Activated CD4-positive, alpha-beta memory T cell treated with anti-CD3 and anti-CD28 coated beads for 36 hours (primary cell): ENCODE results near the gene NEK6. TPM values are rescaled to one million over a fixed set of nuclear protein-coding genes. Genes with fewer than 3 reads are reported as not detected.
A peak's percentile ranks its signal among the peaks of the same experiment; 100 is the strongest.

Experiments
- CTCF ChIA-PET: fragments of 350-600 bp; sonication (Branson Sonifier 250); formaldehyde crosslinking; loops from one replicate; lab custom pipeline; 2021; ENCODE audit warnings: antibody characterized with exemption, inconsistent platforms; lab: Charles Lee
- POLR2A ChIA-PET: fragments of 350-600 bp; sonication (Branson Sonifier 250); formaldehyde crosslinking; loops from one replicate; lab custom pipeline; 2021; ENCODE audit warnings: antibody characterized with exemption; lab: Charles Lee
- DNase-seq: peaks from one replicate; pipeline ENCODE4 v3.0.0-alpha.2; 2020
- H3K27ac Mint-ChIP-seq: one replicate; pipeline ENCODE4 v1.8.0; 2021; ENCODE audit warnings: mixed read lengths
- H3K27me3 Mint-ChIP-seq: one replicate; pipeline ENCODE4 v1.8.0; 2021; ENCODE audit warnings: mixed read lengths
- H3K36me3 Mint-ChIP-seq: one replicate; pipeline ENCODE4 v1.8.0; 2021; ENCODE audit warnings: mixed read lengths
- H3K4me1 Mint-ChIP-seq: one replicate; pipeline ENCODE4 v1.8.0; 2021; ENCODE audit warnings: low read depth, mixed read lengths
- H3K4me3 Mint-ChIP-seq: one replicate; pipeline ENCODE4 v1.8.0; 2021; ENCODE audit warnings: mild to moderate bottlenecking, mixed read lengths
- H3K9me3 Mint-ChIP-seq: one replicate; pipeline ENCODE4 v1.8.0; 2021; ENCODE audit warnings: mixed read lengths
- intact Hi-C: fragments of 100-400 bp; cut with micrococcal nuclease; formaldehyde crosslinking; loops from one replicate; pipeline ENCODE4 v1.15.1; 2023
- total RNA-seq, 2 experiments: library from RNA; stranded (reverse); gene quantifications; one replicate each; pipeline ENCODE4 v1.2.3, GENCODE V29; 2021

The NEK6 gene
- total RNA-seq, 2 experiments from 2014 or later = 16.1 to 18.8 TPM

DNA sequence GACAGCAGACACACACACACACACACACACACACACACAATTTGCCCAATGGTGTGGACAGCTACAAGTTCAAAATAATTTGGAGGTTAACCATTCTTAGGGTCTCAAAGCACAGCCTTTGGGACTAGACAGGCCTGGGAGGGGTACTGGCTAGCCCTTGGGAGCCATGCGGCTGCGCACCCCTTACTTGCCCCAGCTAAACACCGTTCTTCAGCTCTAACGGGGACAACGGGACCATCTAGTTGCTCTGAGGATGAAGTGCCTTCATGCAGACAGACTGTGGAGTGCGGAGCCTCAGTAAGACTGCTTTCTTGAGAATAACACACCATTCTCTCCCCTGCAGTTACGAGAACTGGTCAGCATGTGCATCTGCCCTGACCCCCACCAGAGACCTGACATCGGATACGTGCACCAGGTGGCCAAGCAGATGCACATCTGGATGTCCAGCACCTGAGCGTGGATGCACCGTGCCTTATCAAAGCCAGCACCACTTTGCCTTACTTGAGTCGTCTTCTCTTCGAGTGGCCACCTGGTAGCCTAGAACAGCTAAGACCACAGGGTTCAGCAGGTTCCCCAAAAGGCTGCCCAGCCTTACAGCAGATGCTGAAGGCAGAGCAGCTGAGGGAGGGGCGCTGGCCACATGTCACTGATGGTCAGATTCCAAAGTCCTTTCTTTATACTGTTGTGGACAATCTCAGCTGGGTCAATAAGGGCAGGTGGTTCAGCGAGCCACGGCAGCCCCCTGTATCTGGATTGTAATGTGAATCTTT is 92.9 kb downstream of the NEK6 start:
- POLR2A ChIA-PET = no interaction called here
- Mint-ChIP-seq H3K27me3 (no peaks in the 10 kb centered on the region), H3K36me3 (peaks cover 28% of the 10 kb centered on the region), H3K4me1 (no peaks in the 10 kb centered on the region), H3K4me3 (no peak overlapping the region), H3K27ac (no peak overlapping the region), H3K9me3 (no peaks in the 10 kb centered on the region)
- no peak for DNase-seq
- intact Hi-C loops = no loop called here
- CTCF ChIA-PET = interaction anchor here (0.7 to 1.3 kb wide), 2 partner anchors 224 to 227 kb away, joined by 4 to 9 read pairs; no protein-coding TSS in a partner anchor

DNA sequence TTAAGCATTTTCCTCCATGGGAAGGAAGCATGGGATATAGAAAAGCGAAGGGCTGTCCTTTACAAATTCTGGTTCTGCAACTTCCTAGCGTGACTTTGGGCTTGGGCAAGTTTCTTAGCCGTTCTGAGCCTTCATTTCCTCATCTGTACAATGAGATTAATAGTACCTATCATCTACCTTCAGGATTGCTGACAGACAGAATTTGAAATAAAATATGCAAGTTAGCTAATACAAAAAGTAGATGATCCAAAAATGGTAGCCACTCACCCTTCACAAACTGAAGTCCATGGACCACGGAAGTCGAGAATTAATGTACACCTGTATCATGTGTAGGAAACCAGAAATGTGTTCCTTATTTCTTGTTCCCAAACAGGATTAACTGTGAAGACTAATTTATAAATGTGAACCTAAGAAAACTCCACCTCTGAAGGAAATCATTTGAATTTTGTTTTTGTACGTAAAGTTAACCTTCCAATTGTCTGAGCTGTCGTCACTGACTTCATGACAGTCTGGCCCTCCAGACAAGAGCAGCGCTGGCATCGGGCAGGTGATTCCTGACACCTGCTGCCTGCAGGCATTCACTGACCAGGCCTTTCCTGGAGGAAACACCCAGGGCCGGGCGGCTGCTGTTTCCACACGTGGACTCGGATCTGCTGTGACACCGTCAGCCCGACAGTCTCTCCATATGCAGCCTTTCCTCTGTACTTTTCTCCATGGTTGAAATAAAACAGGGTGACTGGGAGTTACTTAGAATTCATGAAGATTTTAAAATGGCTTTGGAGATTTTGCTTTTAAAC is 94.1 kb downstream of the NEK6 start:
- POLR2A ChIA-PET = no interaction called here
- CTCF ChIA-PET = interaction anchor here (1.1 kb wide), 1 partner anchor 256 kb away, joined by 3 read pairs; no protein-coding TSS in a partner anchor
- Mint-ChIP-seq H3K27ac (no peak overlapping the region), H3K9me3 (no peaks in the 10 kb centered on the region), H3K27me3 (no peaks in the 10 kb centered on the region), H3K36me3 (peaks cover 28% of the 10 kb centered on the region), H3K4me1 (peaks cover 2% of the 10 kb centered on the region), H3K4me3 (no peak overlapping the region)
- DNase-seq = no peak
- intact Hi-C loops = no loop called here

GRCh38 chr9:124352616-124353015 is 94.9 kb downstream of the NEK6 start:
- H3K4me3 Mint-ChIP-seq = no peak overlapping the region

DNA sequence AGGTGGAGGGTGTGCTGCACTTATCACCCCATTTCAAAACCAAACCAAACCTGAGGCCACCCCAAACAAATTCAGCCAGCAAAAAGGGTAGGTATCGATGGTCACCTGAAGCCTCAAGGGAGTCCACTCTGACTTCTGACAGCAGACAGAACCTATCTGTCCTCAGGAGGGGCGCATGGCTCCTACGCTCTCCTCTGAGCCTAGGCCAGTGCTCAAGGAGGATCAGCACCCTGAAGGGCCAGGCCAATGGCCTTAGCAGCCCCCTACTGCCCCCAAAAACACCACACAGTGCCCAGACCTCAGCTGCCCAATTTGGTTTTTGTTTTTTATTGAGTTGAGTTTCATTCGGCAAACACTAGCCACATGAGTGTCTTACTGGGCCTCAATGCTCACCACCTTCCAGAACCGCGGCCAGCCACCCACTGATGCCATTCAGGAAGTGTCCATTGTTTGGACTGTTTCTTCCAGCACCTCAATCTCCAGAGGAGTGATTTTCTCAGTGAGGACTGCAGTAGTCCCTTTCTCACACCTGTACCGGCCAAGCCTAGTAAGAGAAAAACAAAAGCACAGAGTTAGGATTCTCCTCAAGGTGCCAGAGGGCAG is 95.5 kb downstream of the NEK6 start:
- ChIA-PET CTCF (interaction anchor here (1.1 kb wide), 1 partner anchor 258 kb away, joined by 3 read pairs; no protein-coding TSS in a partner anchor), POLR2A (no interaction called here)
- Mint-ChIP-seq H3K27ac (no peak overlapping the region), H3K9me3 (no peaks in the 10 kb centered on the region), H3K4me3 (no peak overlapping the region), H3K27me3 (no peaks in the 10 kb centered on the region), H3K4me1 (peaks cover 16% of the 10 kb centered on the region), H3K36me3 (peaks cover 28% of the 10 kb centered on the region)
- intact Hi-C loops = no loop called here
- DNase-seq = no peak

More at GRCh38 chr9:124352616-124353015, 94.9 kb downstream of the NEK6 start:
- H3K27me3 Mint-ChIP-seq = no peaks in the 10 kb centered on the region
- ChIA-PET CTCF (interaction anchor here (1.1 kb wide), 1 partner anchor 257 kb away, joined by 3 read pairs; no protein-coding TSS in a partner anchor), POLR2A (no interaction called here)
- H3K36me3 Mint-ChIP-seq = peaks cover 28% of the 10 kb centered on the region
- intact Hi-C loops = no loop called here
- peaks cover 10% of the 10 kb centered on the region for H3K4me1 Mint-ChIP-seq
- DNase-seq = no peak
- no peak overlapping the region for H3K27ac Mint-ChIP-seq
- H3K9me3 Mint-ChIP-seq = no peaks in the 10 kb centered on the region

DNA sequence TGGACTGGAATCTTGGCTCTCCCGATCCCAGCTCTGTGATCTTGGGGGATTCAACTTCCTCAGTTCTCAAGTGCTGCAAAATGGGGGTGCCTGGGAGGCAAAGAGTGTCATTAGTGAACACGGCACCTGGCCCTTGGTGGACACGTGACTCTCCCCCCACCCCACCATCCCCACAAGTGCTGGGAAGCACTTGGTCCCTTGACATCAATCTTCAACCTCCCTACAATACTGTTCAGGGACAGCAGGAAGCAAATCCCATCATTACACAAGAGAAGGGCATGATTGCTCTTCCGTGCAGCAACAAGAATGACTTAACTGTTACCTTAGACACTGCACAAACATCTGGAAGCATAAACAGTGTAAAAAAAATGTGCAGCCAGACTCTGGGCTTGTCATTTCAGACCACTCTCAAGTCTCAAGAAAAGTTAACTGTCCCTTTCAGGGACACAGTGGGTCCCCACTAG is 96.1 kb downstream of the NEK6 start:
- peaks cover 25% of the 10 kb centered on the region for H3K36me3 Mint-ChIP-seq
- no peak overlapping the region for H3K4me3 Mint-ChIP-seq
- intact Hi-C loops = no loop called here
- H3K4me1 Mint-ChIP-seq = peaks cover 21% of the 10 kb centered on the region
- ChIA-PET POLR2A (no interaction called here), CTCF (no interaction called here)
- H3K27me3 Mint-ChIP-seq = no peaks in the 10 kb centered on the region
- DNase-seq = no peak
- no peaks in the 10 kb centered on the region for H3K9me3 Mint-ChIP-seq
- no peak overlapping the region for H3K27ac Mint-ChIP-seq

GRCh38 chr9:124354346-124355038 is 96.7 kb downstream of the NEK6 start:
- Mint-ChIP-seq H3K27me3 (no peaks in the 10 kb centered on the region), H3K27ac (no peak overlapping the region), H3K36me3 (peaks cover 25% of the 10 kb centered on the region), H3K9me3 (no peaks in the 10 kb centered on the region), H3K4me3 (no peak overlapping the region), H3K4me1 (peaks cover 27% of the 10 kb centered on the region)
- ChIA-PET POLR2A (no interaction called here), CTCF (no interaction called here)
- no peak for DNase-seq
- intact Hi-C loops = no loop called here

DNA sequence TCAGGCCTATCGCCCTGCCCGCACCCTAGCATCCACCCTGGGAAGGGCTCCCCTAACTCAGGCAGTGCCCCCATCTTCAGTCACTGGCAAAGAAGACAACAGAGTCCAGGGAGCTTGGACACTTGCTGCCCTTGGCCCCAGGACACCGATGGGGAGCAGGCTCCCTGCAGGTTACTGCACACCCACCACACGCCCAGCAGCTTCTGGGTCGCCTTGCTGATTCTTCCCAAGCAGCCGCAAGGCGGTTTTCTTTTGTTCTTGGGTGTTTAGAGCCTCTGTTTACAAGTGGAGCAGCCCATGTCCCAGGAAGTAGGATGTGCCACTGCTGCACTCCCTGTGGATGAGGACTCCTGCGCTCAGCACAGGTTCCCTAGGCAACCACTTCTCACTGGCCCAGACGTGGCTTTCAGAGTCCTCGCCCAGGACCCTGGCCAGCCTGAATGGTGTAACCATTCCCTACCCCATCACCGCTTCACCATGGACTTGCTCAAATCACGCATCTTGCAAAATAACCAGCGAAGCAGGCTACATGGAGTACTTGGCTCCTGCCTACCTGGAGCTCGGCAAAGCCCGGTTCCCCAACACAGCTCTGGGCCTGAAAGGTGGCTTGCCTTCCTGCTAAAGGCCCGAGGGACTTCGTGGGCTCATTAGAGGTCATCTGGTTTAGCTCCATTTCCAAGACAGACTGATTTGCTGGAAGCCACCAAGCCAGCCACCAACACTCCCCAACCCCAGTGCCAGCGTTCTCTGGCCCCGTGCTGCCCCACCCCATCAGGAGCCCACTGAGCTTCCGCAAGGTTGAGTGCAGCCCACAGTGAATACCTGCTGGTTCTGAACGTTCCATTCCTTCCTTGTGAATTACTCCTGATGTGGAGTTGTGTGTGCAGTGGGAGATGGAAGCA is 97.5 kb downstream of the NEK6 start:
- H3K27me3 Mint-ChIP-seq = no peaks in the 10 kb centered on the region
- no peak for DNase-seq
- intact Hi-C loops = no loop called here
- no peak overlapping the region for H3K27ac Mint-ChIP-seq
- ChIA-PET CTCF (no interaction called here), POLR2A (no interaction called here)
- peaks cover 35% of the 10 kb centered on the region for H3K4me1 Mint-ChIP-seq
- H3K4me3 Mint-ChIP-seq = no peak overlapping the region
- no peaks in the 10 kb centered on the region for H3K9me3 Mint-ChIP-seq
- peaks cover 25% of the 10 kb centered on the region for H3K36me3 Mint-ChIP-seq

- peaks cover 21% of the 10 kb centered on the region for H3K36me3 Mint-ChIP-seq
- CTCF ChIA-PET = no interaction called here
- intact Hi-C loops = no loop called here
These were observed 98.4 kb downstream of the NEK6 start for GRCh38 chr9:124355941-124356744.

GRCh38 chr9:124356745-124357390 is 99.1 kb downstream of the NEK6 start:
- H3K9me3 Mint-ChIP-seq = no peaks in the 10 kb centered on the region
- intact Hi-C loops = no loop called here
- H3K36me3 Mint-ChIP-seq = peaks cover 18% of the 10 kb centered on the region
- H3K4me3 Mint-ChIP-seq = no peak overlapping the region
- ChIA-PET POLR2A (no interaction called here), CTCF (no interaction called here)
- no peak for DNase-seq
- peak overlapping the region; percentile 73 for H3K27ac Mint-ChIP-seq
- H3K27me3 Mint-ChIP-seq = no peaks in the 10 kb centered on the region
- H3K4me1 Mint-ChIP-seq = peaks cover 43% of the 10 kb centered on the region

More at GRCh38 chr9:124355941-124356744, 98.4 kb downstream of the NEK6 start:
- POLR2A ChIA-PET = no interaction called here
- Mint-ChIP-seq H3K9me3 (no peaks in the 10 kb centered on the region), H3K4me1 (peaks cover 39% of the 10 kb centered on the region), H3K27ac (peak overlapping the region; percentile 73), H3K4me3 (no peak overlapping the region), H3K27me3 (no peaks in the 10 kb centered on the region)
- no peak for DNase-seq

DNA sequence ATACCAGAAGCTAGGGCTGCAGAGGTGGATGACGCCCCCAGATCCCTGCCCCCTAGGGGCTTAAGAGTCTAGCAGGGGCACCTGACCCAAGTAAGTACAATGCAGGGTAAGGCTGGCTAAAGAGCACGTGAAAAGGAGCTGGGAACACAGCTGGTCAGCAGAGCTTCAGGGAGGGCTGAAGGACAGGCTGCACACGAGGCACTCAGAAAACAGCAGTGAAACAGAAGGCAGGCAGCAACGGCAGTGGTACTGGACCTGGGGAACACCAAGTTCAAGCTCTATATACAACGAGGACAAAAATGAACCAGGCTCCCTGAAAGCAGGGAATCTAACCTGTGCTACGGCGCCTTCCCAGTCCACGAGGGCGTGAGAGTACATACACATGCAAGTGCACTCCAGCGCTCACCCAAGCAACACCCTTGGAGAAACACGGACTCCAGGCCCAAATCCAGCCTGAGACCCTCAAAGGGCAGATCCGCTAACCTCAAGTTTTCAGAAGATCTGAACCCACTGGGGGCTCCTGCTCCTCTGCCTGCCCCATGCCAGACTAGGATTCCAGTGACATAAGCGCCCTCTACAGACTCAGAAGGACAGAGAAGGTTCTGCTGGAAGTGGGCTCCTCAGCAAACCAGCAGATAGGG is 100.1 kb downstream of the NEK6 start:
- no peaks in the 10 kb centered on the region for H3K9me3 Mint-ChIP-seq
- H3K4me1 Mint-ChIP-seq = peaks cover 43% of the 10 kb centered on the region
- ChIA-PET CTCF (no interaction called here), POLR2A (no interaction called here)
- intact Hi-C loops = no loop called here
- H3K4me3 Mint-ChIP-seq = no peak overlapping the region
- H3K27ac Mint-ChIP-seq = no peak overlapping the region
- H3K27me3 Mint-ChIP-seq = no peaks in the 10 kb centered on the region
- DNase-seq = no peak
- H3K36me3 Mint-ChIP-seq = peaks cover 10% of the 10 kb centered on the region
